ENCODE results near the gene CARD6.

DNA sequence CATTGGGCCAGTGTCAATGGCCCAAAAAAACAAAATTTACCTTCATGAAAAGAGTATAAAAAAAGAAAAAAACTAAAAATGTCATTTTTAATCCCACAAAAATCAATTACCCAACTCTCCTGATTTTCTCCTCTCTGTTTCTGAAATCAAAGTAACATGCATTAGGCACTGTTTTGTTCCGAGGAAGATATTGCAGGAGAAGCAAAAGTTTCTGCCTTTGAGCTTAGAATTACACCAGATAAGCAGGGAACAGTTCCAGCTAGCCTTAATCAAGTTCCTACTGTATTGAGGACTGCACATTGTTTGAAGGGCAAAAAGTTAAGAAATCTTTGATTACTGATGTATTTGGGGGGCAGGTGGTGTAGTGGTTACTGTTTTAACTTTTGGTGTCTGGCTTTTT is 41.9 kb upstream of the CARD6 start:
- TF ChIP-seq, protein P1, sequence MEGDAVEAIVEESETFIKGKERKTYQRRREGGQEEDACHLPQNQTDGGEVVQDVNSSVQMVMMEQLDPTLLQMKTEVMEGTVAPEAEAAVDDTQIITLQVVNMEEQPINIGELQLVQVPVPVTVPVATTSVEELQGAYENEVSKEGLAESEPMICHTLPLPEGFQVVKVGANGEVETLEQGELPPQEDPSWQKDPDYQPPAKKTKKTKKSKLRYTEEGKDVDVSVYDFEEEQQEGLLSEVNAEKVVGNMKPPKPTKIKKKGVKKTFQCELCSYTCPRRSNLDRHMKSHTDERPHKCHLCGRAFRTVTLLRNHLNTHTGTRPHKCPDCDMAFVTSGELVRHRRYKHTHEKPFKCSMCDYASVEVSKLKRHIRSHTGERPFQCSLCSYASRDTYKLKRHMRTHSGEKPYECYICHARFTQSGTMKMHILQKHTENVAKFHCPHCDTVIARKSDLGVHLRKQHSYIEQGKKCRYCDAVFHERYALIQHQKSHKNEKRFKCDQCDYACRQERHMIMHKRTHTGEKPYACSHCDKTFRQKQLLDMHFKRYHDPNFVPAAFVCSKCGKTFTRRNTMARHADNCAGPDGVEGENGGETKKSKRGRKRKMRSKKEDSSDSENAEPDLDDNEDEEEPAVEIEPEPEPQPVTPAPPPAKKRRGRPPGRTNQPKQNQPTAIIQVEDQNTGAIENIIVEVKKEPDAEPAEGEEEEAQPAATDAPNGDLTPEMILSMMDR (IDR thresholded peaks at IDR 0.05) = no peak
- no peak for TF ChIP-seq EZH2 (IDR thresholded peaks at IDR 0.05; ENCODE audit: borderline replicate concordance, insufficient read depth, low read depth, low read length, poor library complexity, severe bottlenecking)

Data from B cell (primary cell).